NCI-H510A (cell line): Measurements from ENCODE around the gene SHANK2.
"Not testable (repeated sequence)": the region's sequence is repeated elsewhere in the genome, so short reads cannot be mapped to it uniquely, and the experiment has no call there.

Experiments
- DNase-seq: peaks from one replicate; lab custom pipeline; 2025; lab: John Stamatoyannopoulos, UW

SHANK2 gene

DNA sequence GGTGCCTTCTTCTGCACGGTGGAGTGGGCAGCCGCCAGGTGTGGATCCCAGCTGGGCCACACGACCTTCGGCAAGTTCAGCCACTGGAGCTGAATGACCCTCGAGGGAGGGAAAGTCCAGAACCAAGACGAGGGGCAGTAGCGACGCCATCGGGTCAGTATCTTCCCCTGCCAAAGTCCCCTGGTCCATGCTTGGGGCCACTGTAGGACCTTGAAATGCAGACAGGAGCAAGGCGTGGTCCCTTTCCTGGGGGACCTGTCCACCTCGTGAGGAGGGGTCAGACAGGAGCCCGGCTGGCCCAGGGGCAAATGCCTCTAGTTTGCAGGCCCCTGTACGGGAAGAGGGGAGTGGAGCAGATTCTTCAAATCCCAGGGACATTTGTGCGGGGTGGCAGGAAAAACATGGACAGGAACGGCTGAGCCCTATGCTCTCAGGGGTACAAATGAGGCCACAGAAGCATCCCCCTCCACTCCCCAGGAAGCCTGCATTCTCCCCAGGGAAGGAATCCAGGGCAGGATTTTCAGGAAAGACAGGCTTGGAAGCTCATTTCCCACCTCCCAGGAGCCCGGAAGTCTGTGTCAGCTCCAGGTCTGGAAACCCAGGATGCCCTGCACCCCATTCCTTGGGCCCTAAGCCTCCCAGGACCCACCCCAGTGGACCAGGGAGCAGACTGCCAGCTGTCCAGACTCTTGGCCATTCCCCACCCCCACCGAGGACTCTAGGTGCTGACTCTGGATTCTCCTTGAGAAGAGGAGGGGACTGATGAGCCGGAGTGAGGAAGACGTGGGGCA, 6.6 kb downstream of the SHANK2 start:
- DNase-seq = no peak

DNA sequence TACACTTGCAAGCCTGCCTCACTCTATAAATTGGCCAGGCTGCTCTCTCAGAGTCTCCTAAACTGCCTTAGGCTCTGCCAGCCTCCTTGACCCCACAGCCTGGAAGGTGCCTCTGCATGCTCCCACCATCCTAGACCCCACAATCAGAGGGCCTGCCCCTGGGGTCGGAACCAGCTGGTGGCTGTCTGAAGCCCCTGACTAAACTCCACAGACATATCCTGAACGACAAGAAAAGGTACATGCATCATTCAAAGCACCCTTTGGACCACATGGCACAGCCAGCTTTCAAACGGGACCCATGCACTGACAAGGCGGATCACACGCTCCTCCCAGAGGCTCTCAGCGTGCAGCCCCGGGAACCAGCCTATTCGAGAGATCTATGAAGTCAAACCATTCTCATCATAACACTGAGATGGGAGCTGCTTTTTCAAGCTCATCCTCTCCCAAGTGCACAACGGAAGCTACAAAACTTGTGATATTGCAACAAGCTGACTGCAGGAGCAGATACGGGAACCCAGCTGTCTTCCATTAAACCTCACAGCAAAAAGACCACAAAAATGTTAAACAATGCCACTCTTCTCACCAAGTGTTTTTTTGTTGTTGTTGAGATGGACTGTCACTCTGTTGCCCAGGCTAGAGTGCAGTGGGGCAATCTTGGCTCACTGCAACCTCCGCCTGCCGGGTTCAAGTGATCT, 8.1 kb downstream of the SHANK2 start:
- DNase-seq = no peak

DNA sequence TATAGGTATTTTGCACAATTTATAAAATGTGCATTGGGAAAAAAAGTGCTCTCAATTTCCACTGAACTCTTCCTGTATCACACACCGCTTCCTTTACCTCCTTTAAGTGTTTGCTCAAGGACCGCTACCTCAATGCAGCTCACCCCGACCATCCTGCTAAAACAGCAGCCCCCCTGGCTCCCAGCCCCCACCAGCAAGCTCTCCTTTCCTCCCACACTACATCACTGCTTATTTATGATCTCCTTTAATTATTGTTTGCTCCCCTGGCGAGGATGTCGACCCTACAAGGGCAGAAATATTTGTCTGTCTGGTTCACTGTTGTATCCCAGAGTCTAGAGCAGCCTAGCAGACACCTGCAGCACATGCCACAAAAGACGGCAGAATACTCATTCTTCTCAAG, 10.0 kb downstream of the SHANK2 start:
- DNase-seq = no peak

DNA sequence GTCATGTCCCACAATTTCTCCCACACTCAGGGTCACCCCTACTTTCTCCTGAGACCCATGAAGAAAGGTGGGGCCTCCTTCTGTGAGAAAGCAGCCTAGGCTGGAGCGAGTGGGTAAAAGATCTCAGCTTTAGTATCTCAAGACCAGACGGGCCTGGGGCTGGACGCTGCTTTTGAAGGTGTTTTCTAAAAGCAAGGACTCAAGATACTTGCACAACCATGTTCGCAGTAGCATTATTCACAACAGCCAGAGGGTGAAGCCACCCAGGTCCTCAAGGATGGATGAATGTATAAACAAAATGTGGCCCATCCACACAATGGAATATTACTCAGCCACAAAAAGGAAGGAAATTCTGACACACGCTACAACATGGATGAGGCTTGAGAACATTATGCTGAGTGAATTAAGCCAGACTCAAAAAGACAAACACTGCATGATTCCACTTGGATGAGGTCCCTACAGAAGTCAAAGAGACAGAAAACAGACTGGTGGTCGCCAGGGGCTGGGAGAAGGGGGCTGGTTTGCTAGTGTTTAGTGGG, 10.6 kb downstream of the SHANK2 start:
- no peak for DNase-seq

DNA sequence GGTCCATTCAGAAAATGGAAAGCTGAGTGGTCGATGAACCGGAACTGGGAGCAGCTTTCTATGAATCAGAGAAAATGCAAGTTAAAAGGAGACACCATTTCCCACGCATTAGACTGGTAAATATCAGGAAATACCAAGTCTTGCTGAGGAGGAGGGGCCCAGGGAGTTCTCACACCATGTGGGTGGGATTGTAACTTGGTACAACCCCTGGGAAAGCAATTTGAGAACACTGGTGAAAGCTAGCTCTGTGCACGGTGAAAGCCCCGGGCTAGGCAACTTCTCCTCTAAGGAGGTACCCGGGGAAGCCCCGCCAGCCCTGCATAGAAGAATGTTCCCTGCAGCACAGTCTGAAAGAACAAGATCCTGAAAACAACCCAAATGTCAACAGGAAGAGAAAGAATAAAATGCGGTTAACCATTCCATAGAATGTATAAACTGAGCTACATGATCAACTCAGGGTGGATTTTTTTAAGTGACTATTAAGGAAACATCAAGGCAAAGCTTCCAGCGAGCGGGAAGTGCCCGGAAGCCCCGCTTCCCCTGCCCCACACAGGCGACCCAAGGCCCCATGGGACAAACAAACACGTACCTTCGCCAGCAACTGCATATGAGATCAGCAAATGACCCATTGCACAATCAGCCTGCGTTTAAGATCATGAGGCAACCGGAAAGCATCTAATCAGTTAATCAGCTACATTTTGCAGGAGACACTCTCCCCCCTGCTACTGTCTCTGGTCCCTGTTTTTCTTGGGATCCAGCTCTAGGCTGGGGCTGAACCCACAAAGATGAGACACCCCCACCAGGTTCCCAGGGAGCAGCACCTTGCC, 11.3 kb downstream of the SHANK2 start:
- DNase-seq = no peak

DNA sequence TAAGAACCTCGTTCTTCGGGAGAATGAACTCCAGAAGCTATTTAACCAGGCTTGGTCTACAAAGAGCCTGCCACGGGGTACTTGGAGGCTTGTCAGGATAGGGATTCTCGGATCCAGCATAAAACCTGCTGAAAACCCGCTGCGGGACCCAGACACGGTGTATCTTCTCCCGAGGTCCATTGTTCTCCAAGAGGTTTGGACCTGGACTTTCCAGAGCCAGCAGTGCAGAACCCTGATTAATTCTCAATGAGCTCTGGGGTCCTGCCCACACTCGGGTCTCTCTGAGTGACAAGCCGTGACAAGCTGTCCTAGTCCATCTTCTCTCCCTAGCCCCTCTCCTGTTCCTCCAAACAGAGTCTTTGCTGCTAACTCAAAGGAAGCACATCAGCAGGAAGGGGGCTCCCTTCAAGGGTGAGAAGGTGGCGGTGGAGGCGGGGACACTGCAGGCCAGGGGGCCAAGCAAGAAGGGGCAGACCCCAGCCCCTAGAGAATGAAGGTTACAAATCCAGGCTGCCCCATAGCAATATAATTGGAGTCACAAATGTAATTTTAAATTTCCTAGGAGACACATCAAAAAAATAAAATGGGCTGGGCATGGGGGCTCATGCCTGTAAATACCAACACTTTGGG, 12.2 kb downstream of the SHANK2 start:
- DNase-seq = no peak

DNA sequence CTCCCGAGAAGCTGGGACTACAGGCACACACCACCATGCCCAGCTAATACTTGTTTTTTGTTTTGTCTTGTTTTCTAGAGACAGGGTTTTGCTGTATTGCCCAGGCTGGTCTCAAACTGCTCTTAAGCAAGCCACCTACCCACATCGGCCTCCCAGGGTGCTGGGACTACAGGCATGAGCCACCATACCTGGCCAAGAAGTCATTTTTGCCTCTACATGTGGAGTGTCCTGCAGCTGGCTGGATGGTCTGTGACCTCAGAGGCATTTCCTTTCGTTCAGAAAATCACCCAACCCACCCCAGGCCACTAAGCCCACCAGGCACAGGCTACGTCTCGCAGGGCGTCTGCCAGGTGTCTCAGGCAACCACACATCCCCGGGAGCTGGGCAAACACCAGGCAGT, 12.8 kb downstream of the SHANK2 start:
- no peak for DNase-seq

DNA sequence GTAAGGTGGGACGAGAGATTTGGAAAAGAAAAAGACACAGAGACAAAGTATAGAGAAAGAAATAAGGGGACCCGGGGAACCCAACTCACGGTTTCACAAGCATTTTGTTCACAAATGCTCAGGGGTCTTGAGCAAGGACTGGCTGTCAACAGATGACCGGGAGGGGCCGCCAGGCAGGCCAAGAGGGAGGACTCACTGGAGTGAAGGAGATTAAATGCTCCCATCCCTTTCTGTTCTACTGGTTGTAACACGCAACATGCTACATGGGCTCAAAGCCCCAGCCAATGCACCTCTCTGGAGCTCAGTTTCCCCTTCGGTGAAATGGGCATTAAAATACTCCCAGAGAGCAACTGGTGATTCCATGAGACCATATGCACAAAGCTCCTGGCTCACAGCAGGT, 13.4 kb downstream of the SHANK2 start:
- no peak for DNase-seq

DNA sequence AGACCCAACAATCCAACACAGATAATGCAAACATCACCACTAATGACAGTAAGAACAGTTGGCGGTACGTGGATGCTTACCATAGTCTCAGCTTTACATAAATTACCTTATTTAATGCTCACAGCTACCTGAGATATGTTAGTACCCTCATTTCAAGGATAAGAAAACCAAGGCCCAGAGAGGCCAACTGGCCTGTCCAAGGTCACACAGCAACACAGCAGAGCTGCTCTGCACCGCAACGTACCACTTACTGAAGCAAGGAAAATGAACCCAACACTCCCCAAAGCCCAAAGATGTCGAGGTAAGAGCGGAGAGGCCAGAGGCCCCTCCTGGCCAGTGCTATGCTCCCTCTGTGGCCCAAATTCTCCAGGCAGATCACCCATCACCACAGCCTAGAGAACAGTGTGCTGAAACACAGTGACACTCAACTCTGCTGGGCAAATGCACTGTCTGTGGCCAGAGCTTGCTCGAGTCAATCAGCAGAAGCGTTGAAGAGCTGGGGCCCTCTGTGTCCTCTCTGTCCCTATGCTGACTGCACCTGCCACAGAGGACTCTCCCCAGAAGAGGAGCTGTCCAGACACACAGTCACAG, 14.0 kb downstream of the SHANK2 start:
- no peak for DNase-seq

DNA sequence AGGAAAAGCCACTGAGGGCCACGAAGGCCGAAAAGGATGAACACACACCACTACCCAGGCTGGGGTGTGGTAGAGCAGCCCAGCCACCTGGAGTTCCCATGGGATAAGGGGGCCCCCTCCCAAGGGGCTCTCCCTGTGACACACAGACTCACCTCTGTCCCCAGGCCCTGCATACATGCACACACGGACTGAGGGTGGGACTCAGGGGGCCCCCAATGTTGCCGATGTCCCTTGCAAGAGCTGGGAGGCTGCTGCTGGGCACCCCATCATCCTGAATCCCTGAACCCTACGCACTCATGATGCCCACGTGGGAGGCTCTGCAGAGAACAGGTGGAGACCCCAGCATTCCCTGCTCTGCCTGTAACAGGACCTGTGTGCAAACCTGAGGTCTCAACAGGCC, 14.5 kb downstream of the SHANK2 start:
- no peak for DNase-seq

DNA sequence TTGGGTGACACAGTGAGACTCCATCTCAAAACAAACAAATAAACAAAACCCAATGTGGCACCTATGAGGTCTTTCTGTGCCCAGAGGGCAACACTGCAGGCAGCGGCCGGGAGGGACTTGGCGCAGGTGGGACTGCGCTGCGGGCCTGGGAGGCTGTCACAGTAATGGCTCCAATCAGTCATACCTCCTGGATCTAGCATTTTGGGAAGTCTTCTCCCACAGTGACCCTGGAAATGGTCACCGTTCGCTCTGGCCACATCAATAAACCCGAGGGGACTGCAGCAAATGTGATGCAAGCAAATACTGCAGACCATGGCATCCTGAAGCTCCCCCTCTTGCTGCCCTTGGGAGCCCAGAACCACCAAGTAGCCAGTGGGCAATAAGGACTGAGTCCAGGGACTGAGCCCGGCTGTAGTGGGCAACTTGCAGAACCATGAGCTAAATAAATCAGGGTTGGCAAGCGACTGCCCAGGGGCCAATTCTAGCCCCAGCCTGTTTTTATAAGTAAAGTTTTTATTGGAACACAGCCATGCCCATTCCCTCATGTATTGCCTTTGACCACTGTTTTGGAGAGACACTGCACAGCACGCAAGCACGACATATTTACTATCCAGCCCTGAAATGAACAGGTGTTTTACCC, 15.4 kb downstream of the SHANK2 start:
- no peak for DNase-seq

DNA sequence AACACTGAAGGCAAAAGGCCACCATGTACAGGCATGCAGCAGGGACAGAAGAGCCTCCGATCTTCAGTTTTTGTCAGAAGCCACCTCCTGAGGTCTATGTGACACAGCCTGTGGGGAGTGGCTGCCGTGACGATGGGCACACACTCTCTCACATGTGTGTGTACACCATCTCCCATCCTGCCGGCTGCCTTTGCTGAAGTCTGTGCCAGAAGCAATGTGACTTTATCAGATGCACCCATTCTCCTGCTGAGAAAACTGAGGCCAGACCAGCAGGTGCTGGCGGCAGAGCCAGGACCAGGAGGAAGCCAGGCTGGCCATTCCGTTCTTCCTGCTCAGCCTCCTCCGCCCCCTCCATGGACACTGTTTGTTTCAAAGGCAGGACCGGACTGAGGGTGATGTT, 16.7 kb downstream of the SHANK2 start:
- no peak for DNase-seq

DNA sequence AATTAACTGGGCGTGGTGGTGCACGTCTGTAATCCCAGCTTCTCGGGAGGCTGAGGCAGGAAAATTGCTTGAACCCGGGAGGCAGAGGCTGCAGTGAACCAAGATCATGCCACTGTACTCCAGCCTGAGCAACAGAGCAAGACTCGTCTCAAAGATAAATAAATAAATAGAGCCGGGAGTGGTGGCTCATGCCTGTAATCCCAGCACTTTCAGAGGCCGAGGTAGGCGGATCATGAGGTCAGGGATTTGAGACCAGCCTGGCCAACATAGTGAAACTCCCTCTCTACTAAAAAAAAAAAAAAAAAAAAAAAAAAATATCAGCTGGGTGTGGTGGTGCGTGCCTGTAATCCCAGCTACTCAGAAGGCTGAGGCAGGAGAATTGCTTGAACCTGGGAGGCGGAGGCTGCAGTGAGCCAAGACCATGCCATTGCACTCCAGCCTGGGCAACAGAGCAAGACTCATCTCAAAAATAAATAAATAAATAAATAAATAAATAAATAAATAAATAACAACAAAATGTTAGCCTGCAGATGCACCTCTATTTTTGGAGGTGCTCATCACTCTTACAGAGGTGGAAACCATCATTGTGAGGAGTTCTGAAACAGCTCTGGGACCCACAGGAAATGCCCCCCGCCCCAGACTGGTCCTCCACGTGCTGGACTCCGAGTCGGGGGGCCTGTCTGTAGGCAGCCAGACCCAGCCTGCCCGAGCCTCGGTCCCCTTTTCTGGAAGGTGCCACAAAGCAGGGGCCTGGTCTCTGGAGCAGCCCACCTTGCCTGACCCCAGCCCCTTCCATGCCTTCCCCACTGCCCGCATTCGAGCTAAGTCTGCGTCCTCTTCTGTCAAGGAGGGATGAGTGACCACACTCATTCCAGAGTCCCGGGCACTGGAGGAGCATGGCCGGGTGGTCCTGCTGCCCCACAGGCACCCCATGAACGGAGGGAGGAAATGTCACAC, 18.2 kb downstream of the SHANK2 start:
- not testable (repeated sequence) for DNase-seq

DNA sequence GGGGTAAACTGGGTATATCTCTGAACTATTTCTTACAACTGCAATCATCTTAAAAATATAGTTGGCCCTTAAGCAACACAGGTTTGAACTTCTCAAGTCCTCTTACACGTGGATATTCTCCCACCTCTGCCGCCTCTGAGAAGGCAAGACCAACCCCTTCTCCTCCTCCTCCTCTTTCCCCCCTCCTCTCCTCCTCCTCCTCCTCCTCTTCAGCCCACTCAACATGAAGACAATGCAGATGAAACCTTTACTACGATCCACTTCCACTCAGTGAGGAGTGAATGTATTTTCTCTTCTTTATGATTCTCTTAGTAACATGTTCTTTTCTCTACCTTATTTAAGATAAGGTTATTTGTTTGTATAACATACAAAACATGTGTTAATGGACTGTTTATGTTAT, 20.0 kb downstream of the SHANK2 start:
- no peak for DNase-seq

DNA sequence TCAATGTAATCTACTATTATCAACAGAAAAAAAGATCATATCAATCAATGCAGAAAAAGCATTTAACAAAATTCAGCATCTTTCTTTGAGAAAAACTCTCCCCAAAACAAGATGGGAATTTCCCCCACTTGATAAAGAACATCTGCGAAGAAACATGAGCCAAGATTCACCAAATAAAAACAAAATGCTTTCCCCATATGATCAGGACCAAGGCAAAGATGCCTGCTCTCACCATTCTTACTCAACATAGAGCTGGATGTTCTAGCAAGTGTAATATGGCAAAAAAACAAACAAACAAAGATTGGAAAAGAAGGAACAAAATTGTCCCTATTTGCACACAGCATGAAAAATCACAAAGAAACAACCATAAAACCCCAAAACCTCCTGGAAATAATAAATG, 23.4 kb downstream of the SHANK2 start:
- no peak for DNase-seq

DNA sequence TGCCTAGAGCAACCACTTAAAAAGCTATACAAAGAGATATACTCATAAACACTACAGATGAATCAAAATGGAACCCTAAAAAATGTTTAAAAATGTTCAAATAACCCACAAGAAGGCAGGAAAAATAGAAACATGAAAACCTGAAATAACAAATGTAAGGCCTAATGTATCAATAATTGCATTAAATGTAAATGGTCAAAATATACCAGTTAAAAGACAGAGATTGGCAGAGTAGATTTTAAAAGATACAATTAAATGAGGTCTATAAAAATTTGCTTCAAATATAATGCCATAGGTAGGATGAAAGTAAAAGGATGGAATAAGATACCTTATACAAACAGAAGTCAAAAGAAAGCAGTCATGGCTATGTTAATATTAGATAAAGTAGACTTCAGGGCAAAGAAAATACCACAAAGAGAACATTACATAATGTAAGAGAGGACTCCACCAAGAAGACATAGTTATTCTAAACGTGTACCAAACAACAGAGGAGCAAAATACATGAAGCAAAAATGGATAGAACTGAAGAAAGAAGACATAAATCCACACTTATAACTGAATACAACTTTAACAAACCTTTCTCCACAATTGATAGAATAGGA, 25.2 kb downstream of the SHANK2 start:
- no peak for DNase-seq

DNA sequence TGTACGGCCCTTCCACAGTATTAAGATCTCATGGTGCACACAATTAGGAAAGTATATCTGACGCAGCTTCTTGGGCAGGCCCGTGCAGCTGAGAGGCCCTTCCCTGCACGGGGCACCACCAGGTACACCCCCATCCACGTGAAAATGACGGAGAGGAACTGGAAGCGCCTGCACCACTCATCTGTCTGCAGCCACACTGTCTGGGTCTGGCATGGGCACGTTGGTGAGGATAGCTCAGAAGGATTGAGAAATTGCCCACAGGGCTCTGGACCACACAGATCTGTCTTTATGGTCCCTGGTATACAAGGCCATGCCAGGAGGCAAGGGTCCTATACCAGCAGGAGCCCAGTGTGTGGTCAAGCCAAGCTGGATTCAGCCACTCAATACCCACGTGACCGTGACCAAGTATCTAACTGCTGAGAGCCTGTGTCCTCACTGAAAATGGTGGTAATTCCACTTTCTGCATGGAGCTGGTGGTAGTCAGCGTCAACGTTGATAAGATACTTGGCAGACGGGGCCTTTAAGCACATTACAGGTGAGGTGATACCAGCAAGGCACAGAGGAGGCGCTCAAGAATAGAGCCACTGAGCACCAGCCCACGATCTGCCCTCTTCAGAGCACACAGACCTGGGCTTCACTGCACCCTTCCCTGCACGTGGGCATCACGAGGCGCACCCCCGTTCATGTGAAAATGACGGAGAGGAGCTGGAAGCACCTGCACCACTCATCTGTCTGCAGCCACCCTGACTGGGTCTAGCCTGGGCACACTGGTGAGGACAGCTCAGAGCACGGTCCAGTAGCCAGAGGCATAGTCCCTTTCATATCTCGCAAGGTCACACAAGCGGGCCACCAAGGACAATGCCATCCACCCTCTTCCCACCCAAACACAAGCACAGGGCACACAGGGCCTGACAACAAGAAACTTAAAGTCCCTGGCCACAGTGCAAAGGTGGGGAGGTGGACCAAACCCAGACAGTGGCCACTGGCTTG, 28.4 kb downstream of the SHANK2 start:
- DNase-seq = no peak

DNA sequence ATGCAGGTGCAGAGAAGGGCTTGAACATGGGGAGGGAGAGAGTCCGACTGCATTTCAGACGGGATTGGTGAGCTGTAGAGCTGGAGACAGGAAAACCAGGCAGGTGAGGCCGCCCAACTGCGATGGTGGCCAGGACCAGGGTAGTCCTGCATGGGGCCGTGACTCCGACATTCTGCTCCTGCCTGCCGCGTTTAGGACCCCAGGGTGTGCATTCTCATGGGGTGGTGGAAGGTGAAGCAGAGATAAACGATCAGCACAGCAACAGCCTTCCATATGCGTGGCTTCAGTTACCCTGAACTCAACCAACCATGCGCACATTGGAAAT, 29.3 kb downstream of the SHANK2 start:
- no peak for DNase-seq
